NCI-H2196 treated with DMSO at 0.1 percent for 48 hours (cell line): ENCODE data around the gene RTRAF.

Source experiments
- DNase-seq: peaks from one replicate; lab custom pipeline; 2025; ENCODE audit not compliant: unreplicated experiment; lab: John Stamatoyannopoulos, UW

The RTRAF gene

DNA sequence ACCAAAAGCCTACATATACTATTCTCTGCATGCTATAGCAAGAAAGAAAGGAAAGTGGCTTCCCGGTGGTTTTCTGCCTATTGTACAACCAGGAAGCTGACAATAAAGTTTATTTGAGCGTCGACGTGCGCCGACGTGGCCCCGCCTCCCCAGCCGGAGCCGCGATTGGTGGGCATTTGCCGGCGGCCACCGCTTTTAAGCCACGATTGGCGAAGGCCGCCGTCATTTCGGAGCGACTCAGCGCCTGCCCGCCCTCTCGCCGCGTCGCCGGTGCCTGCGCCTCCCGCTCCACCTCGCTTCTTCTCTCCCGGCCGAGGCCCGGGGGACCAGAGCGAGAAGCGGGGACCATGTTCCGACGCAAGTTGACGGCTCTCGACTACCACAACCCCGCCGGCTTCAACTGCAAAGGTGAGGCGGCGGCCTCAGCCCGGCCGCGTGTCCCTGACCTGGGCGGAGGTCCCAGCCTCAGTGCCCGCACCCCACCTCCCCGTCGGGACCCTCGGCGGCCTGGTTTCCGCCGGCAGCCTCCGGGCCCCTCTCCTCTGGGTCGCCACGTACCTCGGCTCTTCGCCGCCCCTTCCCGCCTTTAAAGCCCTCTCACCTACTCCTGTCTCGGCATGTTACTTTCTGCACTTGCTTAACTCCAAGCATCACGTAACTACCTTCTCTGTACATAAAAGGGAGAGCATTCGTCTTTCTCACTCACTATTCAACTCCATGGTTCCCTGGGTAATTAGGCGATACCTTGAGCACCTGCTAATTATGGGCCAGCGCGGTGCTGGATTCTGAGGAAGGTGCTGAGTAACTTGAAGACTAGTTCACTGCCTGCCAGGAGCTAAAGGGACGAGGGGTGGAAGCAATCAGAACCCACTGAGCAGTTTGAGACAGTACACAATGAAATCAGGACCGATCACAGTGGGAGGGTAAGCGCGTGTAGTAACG lies at the start of gene RTRAF:
Gene RTRAF, plus strand, starts transcription at position 254 of the 942 bp plus-strand sequence. Its CDS starts 94 bp downstream, at position 348.
- DNase-seq: peak; percentile 81

DNA sequence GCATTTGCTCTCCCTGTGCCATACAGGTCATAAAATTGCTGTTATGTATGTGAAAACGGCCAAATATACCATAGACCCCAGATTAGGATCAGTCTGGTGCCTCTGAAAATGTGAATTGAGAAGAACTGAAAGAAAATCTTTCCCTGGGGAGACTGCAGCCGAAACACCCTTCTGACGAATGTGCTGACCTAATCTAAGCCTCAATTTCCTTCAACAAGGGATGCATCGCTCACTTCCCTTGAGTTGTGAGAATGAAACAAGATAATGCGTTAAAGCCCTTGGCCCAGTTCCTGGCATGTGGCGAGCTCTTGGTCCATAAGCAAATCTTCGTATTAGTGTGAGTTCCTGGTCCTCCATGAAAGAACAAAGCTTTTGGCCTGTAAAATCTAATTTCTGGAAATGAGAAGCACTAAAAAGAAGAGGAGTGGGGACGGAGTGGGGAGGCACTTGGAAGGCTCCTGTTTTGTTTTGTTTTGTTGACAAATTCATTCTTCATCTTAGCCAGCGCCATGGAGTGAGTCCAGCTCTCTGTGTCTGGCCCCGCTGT lies 49.5 kb upstream of the RTRAF start:
- no peak for DNase-seq

DNA sequence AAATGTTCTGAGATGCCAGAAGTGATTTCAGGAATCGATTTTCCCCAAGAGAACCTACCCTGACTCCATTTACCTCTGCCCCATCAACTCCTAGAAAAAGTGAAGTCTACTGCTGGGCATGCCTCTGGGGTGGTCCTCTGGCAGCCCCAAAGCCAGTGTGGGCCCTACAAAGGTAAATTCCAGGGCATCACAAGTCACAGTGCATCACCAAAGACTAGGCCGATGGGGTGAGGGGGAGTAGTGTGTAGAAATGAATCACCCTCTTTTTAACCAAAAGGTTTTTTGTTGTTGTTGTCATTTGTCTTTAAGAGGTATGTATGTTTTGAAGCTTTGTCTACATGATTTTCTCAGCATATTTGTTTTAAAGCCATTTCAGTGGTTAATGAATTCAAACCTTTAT lies 46.4 kb upstream of the RTRAF start:
- DNase-seq: no peak

DNA sequence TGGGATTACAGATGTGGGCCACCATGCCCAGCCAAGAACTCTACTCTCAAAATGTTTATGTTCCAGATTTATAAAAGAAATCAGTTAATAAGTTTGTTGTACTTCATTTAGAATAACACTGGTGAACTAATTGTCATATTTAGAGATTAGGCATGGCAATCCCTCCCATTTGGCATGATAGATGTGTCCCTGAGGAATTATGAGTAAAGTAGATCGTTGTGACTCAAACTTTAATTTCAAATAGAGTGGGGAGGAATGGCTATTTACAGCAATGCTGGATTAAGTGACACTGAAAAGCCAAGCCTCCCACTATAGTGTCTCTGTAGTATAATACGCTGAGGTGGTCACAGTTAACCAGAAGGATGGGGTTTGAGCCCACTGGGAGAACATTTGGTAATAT lies 39.3 kb upstream of the RTRAF start:
- no peak for DNase-seq

DNA sequence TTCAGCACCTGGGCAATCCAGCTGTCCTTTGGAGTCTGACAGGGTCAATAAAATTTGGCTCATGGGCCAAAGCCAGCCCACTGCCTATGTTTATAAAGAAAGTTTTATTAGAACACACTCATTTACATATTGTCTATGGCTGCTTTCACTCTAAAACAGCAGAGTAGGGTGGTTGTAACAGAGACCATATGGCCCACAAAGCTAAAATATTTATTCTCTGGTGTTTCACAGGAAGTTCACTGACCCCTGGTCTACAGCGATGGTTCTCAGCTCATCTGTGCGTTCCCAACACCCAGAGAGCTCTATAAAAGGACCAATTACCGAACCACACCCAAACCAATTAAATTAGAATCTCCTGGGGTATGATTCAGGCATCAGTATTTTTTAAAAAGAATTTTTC lies 37.7 kb upstream of the RTRAF start:
- no peak for DNase-seq

DNA sequence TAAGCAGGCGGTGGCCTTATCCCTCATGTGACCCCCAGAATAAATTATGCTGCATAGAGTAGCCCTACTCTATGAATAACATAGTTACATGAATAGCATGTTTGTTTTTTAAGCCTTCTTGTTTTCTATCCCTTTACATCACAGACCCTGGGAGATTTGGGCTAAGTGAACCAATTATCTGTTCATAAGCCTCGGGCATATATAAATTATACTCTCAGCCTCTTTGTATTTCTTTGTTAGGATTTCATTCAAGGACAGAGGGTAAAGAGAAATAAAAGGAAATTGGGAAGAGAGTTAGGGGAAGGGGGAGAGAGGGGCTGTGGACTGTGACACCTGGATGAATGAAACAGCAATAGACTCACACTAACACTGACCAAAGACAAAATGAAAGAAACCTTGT lies 35.3 kb upstream of the RTRAF start:
- DNase-seq: no peak

DNA sequence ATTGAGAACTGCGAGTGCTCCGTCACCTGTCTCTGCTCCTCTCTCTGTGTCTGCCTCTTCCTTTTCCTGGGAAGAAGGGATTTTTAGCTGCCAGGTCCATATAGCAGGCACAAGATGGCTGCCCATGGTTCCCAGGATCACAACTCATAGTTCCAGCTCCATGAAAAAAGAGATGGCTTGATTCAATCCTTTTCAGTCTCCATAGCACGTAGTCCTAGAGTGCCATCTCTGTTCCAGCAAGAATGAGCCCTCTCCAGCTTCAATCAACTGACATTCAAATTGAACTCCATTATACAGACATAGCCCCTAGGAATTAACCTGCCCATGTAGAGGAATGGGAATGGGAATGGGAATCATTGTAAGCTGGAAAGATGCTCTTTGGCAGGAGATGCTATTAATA lies 34.7 kb upstream of the RTRAF start:
- no peak for DNase-seq

DNA sequence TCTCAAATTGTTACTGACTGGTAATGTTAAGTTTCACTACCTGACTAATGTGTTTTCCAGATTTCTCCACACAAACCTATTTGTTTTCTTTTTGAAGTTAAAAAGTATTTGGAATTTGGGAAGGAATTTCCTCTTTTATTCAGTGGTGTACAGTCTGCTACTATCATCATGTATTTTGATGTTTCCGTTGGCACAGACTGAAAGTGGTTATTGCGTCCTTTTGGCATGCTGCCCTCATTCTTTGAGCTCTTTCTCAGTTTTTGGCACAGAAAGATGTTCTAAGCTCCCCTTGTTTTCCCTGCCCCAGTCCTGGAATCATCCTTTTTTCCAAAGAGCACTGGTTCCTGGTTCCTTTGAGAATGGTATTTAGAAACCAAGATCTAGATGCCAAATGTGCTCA lies 31.4 kb upstream of the RTRAF start:
- no peak for DNase-seq

DNA sequence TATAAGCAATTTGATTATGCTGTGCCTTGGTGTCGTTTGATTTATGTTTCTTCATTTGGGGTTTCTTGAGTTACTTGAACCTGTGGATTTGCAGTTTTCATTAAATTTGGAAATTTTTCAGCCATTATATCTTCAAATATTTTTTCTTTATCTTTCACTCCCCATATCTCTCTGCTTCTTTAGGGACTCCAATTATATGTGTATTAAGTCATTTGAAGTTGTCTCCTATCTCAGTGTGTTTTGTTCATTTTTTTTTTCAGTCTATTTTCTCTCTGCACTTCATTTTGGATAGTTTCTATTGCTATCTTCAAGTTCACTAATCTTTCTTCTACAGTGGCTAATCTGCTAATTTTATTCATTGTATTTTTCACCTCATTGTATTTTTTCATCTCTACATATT lies 29.4 kb upstream of the RTRAF start:
- no peak for DNase-seq

DNA sequence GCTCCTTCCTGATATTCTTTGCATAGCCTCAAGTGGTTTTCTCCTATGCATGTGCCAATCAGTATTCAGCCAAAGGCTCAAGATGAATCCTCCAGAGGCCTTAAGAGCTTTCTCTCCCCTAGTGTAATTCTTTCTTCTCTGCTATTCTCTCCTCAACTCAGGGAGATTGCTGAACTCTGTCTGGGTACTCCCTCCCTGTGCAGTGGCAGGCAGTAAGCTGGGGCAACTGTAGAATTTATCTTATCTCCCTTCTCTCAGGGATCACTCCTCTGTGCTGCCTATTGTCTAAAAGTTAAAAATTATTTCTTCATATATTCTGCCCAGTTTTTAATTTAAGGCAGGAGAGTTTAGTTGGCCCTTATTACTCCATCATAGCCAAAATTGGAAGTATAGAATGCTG lies 28.5 kb upstream of the RTRAF start:
- no peak for DNase-seq

DNA sequence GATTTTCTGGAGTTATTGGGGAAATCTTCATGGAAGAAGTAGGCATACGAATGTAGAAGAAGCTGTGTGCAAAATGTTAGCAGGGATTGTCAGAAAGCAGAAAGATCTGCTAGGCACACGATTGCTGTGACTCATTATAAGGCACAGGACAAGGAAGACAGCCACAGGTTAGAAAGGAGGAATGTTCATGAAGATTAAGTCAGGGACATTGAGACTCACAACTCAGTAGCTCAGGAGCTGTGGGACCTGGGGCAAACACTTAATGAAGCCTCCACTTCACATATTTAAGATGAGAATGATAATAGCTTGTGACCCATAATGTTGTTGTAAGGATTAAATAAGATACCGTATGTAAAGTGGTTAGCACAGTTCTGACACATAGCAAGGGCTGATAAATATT lies 26.6 kb upstream of the RTRAF start:
- DNase-seq: no peak

DNA sequence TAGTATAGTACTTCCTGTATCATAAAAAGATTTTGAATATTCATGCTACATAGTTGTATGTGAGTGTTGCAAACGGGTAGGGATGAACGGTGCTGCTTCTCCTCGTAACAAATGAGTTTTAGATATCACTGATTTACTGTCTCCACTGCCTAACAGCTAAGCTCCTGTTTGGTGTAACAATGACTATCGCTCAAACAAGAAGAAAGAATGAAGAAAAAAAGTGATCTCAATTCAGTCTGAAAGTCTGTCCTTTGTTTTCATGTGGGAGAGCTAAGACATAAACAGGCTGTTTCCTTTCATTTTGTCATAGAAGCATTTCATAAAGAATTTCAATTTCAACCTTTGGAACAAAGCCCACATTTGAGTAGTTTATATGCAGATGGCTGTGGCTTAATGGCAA lies 26.1 kb upstream of the RTRAF start:
- DNase-seq: no peak

DNA sequence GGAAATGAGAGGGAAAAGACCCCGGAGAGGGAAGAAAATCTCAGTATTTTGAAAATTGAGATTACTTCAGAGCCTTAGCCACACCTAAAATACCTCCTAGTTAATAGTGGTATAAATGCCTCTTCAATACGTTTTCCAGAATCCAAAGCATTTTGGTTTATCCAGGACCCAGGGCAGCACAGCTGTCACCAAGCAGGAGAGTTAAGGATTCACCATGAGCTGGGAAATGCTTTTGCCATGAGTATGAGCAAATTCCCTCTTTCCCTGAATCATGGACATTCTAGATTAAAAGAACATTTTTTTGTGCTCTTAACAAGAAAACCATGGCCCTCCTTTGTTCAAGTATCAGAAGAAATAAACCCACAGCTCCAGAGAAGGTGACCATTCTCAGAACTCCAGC lies 21.8 kb upstream of the RTRAF start:
- no peak for DNase-seq

DNA sequence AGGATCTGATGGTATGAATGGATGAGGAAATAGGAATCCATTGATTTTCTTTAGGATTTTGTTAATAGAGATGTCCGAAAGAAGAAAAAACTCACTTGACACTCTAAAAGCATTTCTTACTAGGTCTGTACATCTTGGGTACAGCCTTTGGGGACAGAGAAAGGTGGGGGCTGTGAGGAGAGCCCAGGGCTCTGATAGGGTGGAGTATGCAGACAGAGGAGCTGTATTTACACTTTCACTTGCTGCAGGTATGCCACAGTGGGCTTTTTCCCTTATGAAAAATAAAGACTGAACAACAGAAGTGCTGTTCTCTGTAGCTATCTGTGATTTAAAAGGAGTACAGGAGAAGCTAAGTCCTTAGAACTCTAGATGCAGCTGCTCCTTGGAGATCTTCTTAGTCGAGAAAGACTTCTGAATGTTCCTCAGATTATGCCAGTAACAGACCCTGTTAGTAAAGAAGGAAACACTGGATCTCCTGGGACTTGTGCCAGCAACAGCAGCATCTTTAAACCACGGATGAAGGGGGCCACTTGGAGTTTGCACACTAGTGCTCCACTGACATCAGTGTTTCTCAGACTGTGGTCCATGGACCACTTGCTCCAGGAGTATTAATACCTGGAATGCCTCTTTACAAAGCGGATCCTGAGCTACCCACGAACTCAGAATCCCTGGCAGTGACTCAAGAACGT lies 19.4 kb upstream of the RTRAF start:
- DNase-seq: no peak

DNA sequence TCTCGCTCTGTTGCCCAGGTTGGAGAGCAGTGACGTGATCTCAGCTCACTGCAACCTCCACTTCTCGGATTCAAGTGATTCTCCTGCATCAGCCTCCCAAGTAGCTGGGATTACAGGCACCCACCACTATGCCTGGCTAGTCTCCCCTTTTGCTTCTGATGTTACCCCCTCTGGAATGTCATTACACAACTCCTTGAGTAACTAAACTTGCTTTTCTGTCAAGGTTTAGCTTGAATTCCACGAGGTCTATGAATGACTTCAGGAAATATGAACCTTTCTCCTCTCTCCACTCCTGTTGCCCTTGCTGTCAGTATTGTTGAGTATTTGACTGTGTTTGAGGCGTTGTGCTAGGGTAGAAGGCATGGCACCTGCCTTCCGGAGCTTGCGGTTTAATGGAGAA lies 16.8 kb upstream of the RTRAF start:
- DNase-seq: no peak

DNA sequence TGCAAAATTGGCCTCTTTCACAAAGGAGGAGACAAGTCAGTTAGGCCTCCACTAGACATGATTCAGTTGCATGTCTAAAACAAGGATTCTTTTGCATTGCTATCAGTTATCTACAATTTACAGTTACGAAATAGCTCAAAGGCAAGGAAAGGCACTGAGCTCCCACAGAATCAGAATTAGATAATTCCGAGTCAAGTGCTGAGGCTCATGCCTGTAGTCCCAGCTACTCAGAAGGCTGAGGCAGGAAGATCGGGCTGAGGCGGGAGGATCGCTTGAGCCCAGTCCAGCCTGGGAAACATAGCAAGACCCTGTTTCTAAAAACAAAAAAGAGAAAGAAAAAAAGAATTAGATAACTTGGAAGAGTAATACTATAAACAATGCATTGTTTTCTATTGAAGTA lies 12.3 kb upstream of the RTRAF start:
- no peak for DNase-seq

DNA sequence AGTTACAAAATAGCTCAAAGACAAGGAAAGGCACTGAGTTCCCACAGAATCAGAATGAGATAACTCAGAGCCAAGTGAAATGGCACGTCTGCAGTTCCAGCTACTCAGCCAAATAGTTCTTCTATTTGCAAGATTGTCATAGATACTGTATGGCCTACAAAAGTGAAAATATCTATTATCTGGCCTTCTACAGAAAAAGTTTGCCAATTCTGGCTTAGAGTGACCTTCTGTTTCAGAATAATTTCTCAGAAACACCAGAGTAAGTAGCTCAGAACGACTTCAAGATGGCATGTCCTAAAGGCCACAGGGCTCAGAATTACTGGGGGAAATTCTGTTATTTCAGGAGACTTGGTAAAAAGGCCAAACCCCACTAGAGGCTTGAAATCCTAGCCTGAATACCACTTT lies 10.7 kb upstream of the RTRAF start:
- DNase-seq: no peak

DNA sequence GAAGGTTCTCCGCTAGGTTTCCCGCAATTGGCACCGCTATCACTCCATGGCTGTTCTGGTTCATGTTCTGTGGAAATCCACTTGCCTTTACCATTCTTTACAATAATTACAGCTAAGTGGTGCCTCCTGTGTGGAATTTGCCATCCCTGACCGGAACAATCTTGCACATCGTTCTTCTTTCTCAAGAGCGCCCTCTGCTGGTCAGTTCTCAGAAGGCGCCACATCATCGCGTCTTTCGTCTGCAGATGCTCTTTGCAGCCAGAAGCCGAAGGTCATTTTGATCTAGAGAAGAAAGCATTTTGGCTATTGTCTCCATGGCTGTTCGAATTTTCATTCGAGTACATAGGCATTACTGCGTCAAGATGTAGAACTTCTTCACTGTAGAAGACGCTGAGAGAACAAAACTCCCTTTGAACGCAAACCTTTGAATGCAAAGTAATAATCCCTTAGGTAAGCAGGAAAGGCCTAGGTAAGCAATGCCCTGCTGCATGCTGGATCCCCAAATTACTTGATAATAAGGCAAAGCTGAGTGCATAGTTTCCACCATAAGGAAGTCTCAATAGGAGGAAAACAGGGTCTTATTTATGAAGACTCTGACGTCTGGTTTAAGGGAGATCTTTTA lies 10.1 kb upstream of the RTRAF start:
- peak; percentile 32 for DNase-seq

DNA sequence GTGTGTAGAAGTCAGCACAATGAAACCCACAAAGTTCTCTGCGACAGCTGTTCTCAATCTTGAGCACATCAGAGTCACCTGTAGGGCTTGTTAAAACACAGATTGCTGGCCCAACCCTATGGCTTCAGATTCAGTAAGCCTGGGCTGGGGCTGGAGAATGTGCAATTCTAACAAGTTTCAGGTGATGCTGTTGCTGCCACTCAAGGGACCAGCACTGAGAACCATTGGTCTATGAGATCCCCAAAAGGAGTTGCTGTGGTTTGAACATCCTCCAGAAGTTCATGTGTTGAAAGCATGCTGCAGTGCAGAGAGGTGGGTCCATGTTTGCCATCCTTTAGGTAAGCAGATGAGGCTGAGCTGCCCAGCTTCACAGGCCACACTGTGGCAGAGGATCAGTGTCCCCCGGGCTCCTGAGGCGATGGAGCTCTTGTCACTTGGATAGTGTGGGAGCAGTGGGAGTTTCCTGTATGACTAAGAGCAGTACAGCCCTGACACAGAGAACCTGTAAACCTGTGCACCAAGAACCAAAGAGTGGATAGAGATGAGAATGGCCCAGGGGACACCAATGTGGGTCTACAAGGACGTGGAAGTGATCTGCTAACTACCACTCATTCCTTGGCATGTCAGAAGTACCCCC lies 8.0 kb upstream of the RTRAF start:
- DNase-seq: no peak

DNA sequence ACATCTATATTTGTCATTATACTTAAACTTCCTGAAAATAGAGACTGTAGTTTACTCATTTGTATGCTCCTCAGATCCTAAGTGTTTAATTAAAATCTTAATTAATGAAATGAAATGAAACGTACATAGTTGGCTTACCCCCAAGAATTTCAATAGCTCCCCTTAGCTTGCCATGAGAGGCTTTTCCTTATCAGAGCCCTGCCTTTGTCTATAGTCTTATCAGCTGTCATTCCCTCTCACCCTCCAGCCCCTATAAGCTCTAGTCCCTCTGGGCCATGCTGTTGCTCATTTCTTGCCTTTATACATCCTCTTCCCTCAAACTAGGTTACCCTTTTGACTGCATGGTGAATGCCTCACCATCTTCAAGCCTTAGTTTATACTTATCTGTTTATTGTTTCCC lies 1.1 kb upstream of the RTRAF start:
- DNase-seq: no peak

DNA sequence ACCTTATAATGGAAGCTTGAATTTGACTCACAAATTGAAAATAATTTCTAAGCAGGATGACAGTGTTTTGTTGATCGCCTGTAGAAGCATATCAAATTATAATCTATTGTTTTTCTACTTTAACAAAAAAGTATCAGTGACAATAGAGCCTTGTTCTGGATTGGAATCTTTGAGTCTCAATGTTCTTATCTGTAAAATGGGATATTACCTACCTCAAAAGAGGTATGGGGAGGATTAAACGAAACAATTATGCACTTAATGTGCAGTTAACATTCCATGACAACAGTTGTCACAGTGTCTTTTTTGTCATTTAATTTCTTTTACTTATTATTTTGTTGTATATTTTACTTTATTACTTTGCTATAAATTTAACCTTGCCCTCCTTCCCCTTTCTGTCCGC lies 1.1 kb downstream of the RTRAF start:
- DNase-seq: no peak
